IPS DF 6.9 (cell line): ENCODE measurements around the gene ETV6.

ENCODE experiments used
- DNase-seq: peaks from one replicate; pipeline ENCODE4 v3.0.0-alpha.2; 2013; ENCODE audit warnings: low read depth, low spot score
- H3K27ac ChIP-seq: one replicate; pipeline ENCODE4 v1.5.1; 2013; ENCODE audit warnings: low read length, control low read depth
- H3K27me3 ChIP-seq: 2 replicates; pipeline ENCODE4 v1.6.1; 2013; ENCODE audit warnings: mild to moderate bottlenecking, low read length; ENCODE audit not compliant: control insufficient read depth, insufficient read depth
- H3K36me3 ChIP-seq: 2 replicates; pipeline ENCODE4 v1.6.1; 2013; ENCODE audit warnings: low read length; ENCODE audit not compliant: control insufficient read depth, insufficient read depth
- H3K4me1 ChIP-seq: 2 replicates; pipeline ENCODE4 v1.6.1; 2013; ENCODE audit warnings: low read length; ENCODE audit not compliant: control insufficient read depth, insufficient read depth
- H3K4me3 ChIP-seq: 2 replicates; pipeline ENCODE4 v1.5.1; 2013; ENCODE audit warnings: mild to moderate bottlenecking, low read length
- H3K9me3 ChIP-seq: 2 replicates; pipeline ENCODE4 v1.6.1; 2013; ENCODE audit warnings: low read length, inconsistent platforms; ENCODE audit not compliant: control insufficient read depth, insufficient read depth
- WGBS: extraction: QIAGEN DNeasy Blood & Tissue Kit; methylation state at CpG from one replicate; pipeline ENCODE4 v1.1.7; 2013; ENCODE audit warnings: mixed read lengths, missing lambda C conversion rate; ENCODE audit not compliant: insufficient read length, insufficient coverage; 5-methylcytosine and 5-hydroxymethylcytosine counted together

The ETV6 gene

GRCh38 chr12:11823593-11823992, 174.1 kb downstream of the ETV6 start:
- H3K4me1 ChIP-seq: peaks cover 3% of the 10 kb centered on the region; the same call in 1 of the 2 replicates
- H3K27ac ChIP-seq: no peak overlapping the region
- no CpG with 5 or more reads among the region's 9 CpGs for WGBS
- DNase-seq: no peak
- no peak overlapping the region for H3K4me3 ChIP-seq
- H3K36me3 ChIP-seq: no peaks in the 10 kb centered on the region
- no peaks in the 10 kb centered on the region for H3K27me3 ChIP-seq
- no peaks in the 10 kb centered on the region for H3K9me3 ChIP-seq

DNA sequence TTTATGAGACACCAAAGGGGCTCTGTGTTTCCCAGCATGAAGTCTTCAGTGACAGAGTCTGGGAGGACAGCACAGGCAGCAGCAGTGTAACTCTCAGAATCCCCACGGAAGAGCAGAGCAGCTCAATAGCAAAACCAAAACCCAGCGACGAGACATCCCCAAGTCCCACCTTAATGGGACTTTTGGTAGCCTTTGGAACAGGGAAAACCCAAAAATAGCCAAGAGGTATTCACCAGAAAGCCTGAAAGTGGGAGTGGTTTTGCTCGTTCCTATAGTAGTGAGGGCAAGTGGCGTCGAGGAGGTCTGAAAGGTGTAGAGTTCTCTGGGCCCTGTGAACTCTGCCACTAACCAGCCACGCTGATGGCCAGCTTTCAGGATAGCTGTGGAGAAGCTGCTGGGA, 174.6 kb downstream of the ETV6 start:
- Histone ChIP-seq H3K4me1 (0 out of 2 replicates have a peak, but pooled peaks cover 1% of the 10 kb centered on the region), H3K9me3 (no peaks in the 10 kb centered on the region), H3K27ac (no peak overlapping the region), H3K27me3 (no peaks in the 10 kb centered on the region), H3K36me3 (no peaks in the 10 kb centered on the region), H3K4me3 (no peak overlapping the region)
- DNase-seq: no peak
- WGBS: no CpG with 5 or more reads among the region's 7 CpGs

DNA sequence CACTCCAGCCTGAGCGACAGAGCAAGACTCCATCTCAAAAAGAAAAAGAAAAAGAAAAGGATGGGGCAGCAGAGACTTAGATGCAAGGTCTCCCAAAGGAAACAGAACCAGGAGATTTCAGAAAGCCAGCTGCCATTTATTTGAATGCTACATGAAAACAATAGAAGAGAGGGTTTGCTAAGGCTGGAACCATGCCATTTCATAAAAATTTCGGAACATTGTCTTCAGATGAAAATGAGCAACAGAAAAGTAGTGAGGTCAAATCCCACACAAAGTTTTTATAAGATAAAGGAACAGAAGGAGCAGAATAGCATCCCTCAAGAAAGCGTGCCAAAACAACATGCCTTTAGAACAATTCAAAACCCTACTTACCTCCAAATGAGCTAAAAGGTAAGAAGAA, 175.3 kb downstream of the ETV6 start:
- H3K27ac ChIP-seq: no peak overlapping the region
- H3K36me3 ChIP-seq: no peaks in the 10 kb centered on the region
- H3K9me3 ChIP-seq: no peaks in the 10 kb centered on the region
- no peak overlapping the region for H3K4me3 ChIP-seq
- no peaks in the 10 kb centered on the region for H3K27me3 ChIP-seq
- no peak for DNase-seq
- no CpG with 5 or more reads among the region's 3 CpGs for WGBS
- H3K4me1 ChIP-seq: peaks cover 1% of the 10 kb centered on the region; the same call in 1 of the 2 replicates

DNA sequence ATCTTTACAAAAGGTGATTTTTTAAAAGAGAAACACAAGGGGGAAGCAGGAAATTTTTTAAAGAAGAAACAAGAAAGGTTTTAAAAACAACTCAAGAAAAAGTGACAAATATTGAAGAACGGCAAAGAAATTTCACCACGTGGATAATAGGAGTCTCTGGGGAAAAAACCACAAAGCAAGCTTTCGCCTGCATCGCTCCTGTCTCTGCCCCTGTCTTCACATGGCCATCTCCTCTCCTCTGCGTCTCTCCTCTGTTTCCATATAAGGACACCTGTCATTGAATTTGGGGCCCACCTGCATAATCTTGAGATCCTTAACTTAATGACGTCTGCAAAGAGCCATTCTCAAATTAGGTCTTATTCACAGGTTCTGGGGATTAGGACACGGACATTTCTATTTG, 175.8 kb downstream of the ETV6 start:
- WGBS: no CpG with 5 or more reads among the region's 7 CpGs
- Histone ChIP-seq H3K27me3 (no peaks in the 10 kb centered on the region), H3K27ac (no peak overlapping the region), H3K36me3 (no peaks in the 10 kb centered on the region), H3K9me3 (no peaks in the 10 kb centered on the region), H3K4me1 (peaks cover 1% of the 10 kb centered on the region; the same call in 1 of the 2 replicates), H3K4me3 (no peak overlapping the region)
- DNase-seq: no peak

- Histone ChIP-seq H3K4me1 (peaks cover 1% of the 10 kb centered on the region; the same call in 1 of the 2 replicates), H3K4me3 (no peak overlapping the region), H3K27ac (no peak overlapping the region), H3K27me3 (no peaks in the 10 kb centered on the region), H3K36me3 (no peaks in the 10 kb centered on the region), H3K9me3 (no peaks in the 10 kb centered on the region)
- DNase-seq: no peak
- no CpG with 5 or more reads among the region's 3 CpGs for WGBS
These were observed 177.1 kb downstream of the ETV6 start for GRCh38 chr12:11826574-11826973.

- no peaks in the 10 kb centered on the region for H3K27me3 ChIP-seq
- H3K36me3 ChIP-seq: no peaks in the 10 kb centered on the region
- no peak overlapping the region for H3K4me3 ChIP-seq
- no peaks in the 10 kb centered on the region; the same call in 1 of the 2 replicates for H3K4me1 ChIP-seq
- DNase-seq: no peak
- WGBS: no CpG with 5 or more reads among the region's 17 CpGs
- H3K9me3 ChIP-seq: no peaks in the 10 kb centered on the region
- no peak overlapping the region for H3K27ac ChIP-seq
These were observed 177.9 kb downstream of the ETV6 start for GRCh38 chr12:11827091-11828061.

DNA sequence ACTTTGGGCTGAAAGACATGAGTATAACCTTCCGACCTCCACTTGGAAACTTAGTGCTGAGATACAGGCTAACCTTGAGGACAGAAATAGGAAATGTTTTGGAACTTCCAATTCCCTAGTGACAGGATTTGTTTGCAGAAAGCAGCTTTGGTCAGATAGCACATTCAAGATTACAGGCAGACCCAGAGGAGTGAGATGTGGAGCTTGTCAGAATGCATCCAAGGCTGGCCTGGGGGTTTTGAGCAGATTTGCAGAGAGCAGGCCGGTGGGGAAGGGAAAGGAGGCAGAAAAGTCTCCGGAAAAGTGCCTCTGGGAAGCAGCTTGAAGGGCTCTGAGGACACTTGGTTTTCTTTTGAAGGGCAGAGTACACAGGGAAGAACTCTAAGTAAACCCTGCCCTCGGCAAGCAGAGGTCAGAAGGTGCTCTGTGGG, 180.3 kb downstream of the ETV6 start:
- Histone ChIP-seq H3K27ac (no peak overlapping the region), H3K4me1 (no peaks in the 10 kb centered on the region; the same call in 1 of the 2 replicates)

GRCh38 chr12:11830307-11830801, 180.9 kb downstream of the ETV6 start:
- no peak for DNase-seq
- H3K27me3 ChIP-seq: no peaks in the 10 kb centered on the region
- H3K36me3 ChIP-seq: no peaks in the 10 kb centered on the region
- H3K9me3 ChIP-seq: no peaks in the 10 kb centered on the region
- H3K4me1 ChIP-seq: no peaks in the 10 kb centered on the region; the same call in 1 of the 2 replicates
- H3K4me3 ChIP-seq: no peak overlapping the region
- WGBS: no CpG with 5 or more reads among the region's 5 CpGs
- no peak overlapping the region for H3K27ac ChIP-seq

More for the DNA sequence above, 180.3 kb downstream of the ETV6 start:
- no CpG with 5 or more reads among the region's 4 CpGs for WGBS
- no peaks in the 10 kb centered on the region for H3K27me3 ChIP-seq
- H3K36me3 ChIP-seq: no peaks in the 10 kb centered on the region
- no peak overlapping the region for H3K4me3 ChIP-seq
- H3K9me3 ChIP-seq: no peaks in the 10 kb centered on the region
- no peak for DNase-seq

- no peak for DNase-seq
- no peaks in the 10 kb centered on the region; the same call in 1 of the 2 replicates for H3K4me1 ChIP-seq
- H3K36me3 ChIP-seq: no peaks in the 10 kb centered on the region
- WGBS: no CpG with 5 or more reads among the region's 4 CpGs
- no peak overlapping the region for H3K27ac ChIP-seq
- no peak overlapping the region for H3K4me3 ChIP-seq
- no peaks in the 10 kb centered on the region for H3K9me3 ChIP-seq
- no peaks in the 10 kb centered on the region for H3K27me3 ChIP-seq
These were observed 182.6 kb downstream of the ETV6 start for GRCh38 chr12:11832093-11832492.

- Histone ChIP-seq H3K27me3 (no peaks in the 10 kb centered on the region), H3K27ac (no peak overlapping the region), H3K4me1 (no peaks in the 10 kb centered on the region; the same call in 1 of the 2 replicates), H3K9me3 (no peaks in the 10 kb centered on the region), H3K36me3 (no peaks in the 10 kb centered on the region), H3K4me3 (no peak overlapping the region)
- DNase-seq: no peak
- no CpG with 5 or more reads among the region's 4 CpGs for WGBS
These were observed 183.9 kb downstream of the ETV6 start for GRCh38 chr12:11833174-11833895.
